IPS-18a (cell line): ENCODE data around the gene SUPV3L1.

ENCODE experiments used
- H3K27ac ChIP-seq: one replicate; pipeline ENCODE4 v1.5.1; 2013; ENCODE audit warnings: low read length
- H3K27me3 ChIP-seq: one replicate; pipeline ENCODE4 v1.6.1; 2013; ENCODE audit warnings: mild to moderate bottlenecking, low read length; ENCODE audit not compliant: control insufficient read depth, insufficient read depth
- H3K36me3 ChIP-seq: one replicate; pipeline ENCODE4 v1.6.1; 2013; ENCODE audit warnings: low read depth, low read length; ENCODE audit not compliant: control insufficient read depth
- H3K4me1 ChIP-seq: one replicate; pipeline ENCODE4 v1.6.1; 2013; ENCODE audit warnings: low read depth, low read length; ENCODE audit not compliant: control insufficient read depth
- H3K4me3 ChIP-seq: one replicate; pipeline ENCODE4 v1.5.1; 2013; ENCODE audit warnings: low read length
- H3K9ac ChIP-seq: one replicate; pipeline ENCODE4 v1.6.1; 2013; ENCODE audit warnings: mild to moderate bottlenecking, low read length, moderate library complexity
- H3K9me3 ChIP-seq: one replicate; pipeline ENCODE4 v1.6.1; 2013; ENCODE audit warnings: low read depth, low read length; ENCODE audit not compliant: control insufficient read depth

The SUPV3L1 gene

DNA sequence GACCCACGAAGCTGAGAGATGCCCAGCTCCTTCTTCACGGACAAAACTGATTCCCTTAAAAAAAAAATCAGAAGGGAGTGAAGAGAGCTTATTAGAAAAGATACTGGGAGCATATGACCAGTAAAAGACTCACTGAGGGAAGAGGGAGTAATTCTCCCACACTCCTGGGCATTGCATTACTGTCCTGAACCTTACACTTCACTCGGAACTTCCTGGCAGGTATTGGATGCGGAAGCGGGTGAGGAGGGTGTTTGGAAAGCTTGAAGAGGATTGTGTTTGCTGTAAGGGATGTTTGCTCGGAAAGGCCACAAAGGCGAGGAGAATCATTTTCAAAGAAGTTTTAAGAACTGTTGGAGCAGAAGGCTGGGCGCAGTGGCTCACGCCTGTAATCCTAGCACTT is 40.5 kb downstream of the SUPV3L1 start:
- no peaks in the 10 kb centered on the region for H3K27me3 ChIP-seq
- H3K4me3 ChIP-seq, result no peak overlapping the region
- H3K36me3 ChIP-seq, result no peaks in the 10 kb centered on the region
- no peaks in the 10 kb centered on the region for H3K9me3 ChIP-seq
- no peak overlapping the region for H3K9ac ChIP-seq
- H3K4me1 ChIP-seq, result peaks cover 5% of the 10 kb centered on the region
- H3K27ac ChIP-seq, result no peak overlapping the region

DNA sequence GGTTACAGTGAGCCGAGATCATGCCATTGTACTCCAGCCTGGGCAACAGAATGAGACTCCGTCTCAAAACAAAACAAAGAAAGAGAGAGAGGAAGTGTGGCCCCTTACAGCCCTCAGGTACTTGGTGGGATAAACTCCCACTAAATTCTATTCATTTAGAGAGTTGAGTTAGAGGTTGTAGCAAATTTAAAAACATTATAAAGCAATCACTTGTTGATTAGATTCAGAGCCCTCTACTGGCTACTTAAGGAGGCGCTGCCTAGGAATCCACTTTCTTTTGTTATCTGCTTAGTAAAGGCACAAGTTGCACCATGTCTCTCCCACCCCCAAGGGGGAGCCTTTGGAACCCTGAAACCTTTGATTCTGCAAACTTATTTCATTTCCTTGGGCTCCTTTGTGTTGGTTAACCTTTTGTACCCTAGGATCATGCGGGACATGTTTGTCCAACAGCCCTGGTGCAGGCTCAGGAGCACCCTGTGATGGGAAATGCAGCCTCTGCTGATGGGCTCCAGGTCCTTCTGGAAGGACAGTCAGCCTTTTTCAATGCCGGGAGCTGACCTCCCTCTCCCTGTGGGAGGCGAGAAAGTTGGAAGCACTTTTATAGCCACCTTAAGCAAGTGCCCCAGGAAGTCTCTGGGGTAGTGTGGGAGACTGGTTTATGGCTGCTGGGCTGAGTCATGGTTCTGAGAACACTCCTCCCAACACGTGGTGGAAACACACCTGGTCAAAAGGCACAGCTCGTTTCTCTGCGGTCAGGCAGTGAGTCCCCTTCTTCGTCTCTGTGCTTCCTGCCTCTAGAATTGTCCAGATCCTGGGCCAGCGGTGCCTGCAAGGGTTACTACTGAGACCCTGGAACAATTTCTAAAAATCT is 42.4 kb downstream of the SUPV3L1 start:
- no peak overlapping the region for H3K4me3 ChIP-seq
- H3K27ac ChIP-seq, result no peak overlapping the region
- no peaks in the 10 kb centered on the region for H3K36me3 ChIP-seq
- no peak overlapping the region for H3K9ac ChIP-seq
- no peaks in the 10 kb centered on the region for H3K9me3 ChIP-seq
- H3K4me1 ChIP-seq, result peaks cover 5% of the 10 kb centered on the region
- no peaks in the 10 kb centered on the region for H3K27me3 ChIP-seq

- Histone ChIP-seq H3K4me1 (peaks cover 5% of the 10 kb centered on the region), H3K9me3 (no peaks in the 10 kb centered on the region), H3K27ac (no peak overlapping the region), H3K36me3 (no peaks in the 10 kb centered on the region), H3K9ac (no peak overlapping the region), H3K27me3 (no peaks in the 10 kb centered on the region), H3K4me3 (no peak overlapping the region)
Observed at GRCh38 chr10:69223028-69223342, 43.0 kb downstream of the SUPV3L1 start.

DNA sequence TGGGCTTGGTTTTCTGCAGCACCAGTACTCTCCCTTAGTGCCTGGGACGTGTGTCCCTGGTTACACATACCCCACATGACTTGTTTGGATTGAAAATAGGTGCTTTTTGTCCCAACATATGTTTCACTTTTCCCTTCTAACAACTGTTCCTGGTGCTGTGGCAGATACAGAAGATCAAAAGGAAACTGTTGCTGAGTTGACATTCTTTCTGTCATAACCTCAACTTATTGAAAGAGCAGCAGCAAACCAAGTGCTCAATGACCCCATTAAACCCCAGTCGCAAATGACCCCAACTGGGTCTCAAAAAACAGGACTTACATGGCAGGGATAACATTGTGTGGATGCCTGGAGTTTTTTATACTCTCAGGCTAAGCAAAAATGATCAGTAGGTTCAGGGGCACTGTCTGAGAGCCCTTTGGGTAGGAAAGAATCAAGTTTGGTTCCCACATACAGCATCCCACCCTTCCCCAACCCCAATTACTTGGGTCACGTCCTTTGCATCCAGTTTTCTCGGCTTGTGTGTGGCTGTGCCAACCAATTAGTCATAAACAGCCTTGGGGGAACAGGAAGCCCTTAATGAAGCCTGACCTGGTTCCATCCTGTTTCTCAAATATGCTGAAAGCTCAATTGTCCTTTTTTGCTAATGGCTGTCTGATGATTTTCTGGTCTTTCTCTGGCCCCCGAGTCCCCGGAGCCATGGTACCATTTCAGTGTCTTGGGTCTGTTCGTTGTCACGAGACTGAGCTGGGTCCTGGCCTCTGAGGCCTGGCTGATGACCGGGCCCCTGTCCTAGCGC is 45.0 kb downstream of the SUPV3L1 start:
- H3K4me3 ChIP-seq, result no peak overlapping the region
- no peaks in the 10 kb centered on the region for H3K36me3 ChIP-seq
- H3K9me3 ChIP-seq, result no peaks in the 10 kb centered on the region
- H3K9ac ChIP-seq, result no peak overlapping the region
- H3K27me3 ChIP-seq, result no peaks in the 10 kb centered on the region
- H3K4me1 ChIP-seq, result peaks cover 5% of the 10 kb centered on the region
- H3K27ac ChIP-seq, result no peak overlapping the region

DNA sequence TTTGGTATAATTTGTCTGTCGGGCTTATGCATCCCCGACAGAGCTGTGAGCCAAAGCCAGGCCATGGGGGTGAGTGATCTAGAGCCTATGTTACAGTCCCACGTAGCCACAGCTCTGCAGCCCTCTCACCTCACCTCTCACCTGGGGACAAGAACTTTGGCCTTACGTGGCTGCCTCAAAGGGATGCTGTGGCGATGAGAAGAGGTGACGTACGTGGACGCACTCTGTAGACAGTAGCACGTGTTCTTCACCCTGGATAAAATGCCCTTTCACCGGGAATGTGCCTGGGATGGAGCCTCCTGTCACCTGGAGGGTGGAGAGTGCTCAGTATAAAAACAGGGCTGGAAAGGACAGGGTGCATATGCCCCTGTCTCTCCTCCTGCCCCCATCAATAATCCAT is 45.6 kb downstream of the SUPV3L1 start:
- no peak overlapping the region for H3K9ac ChIP-seq
- no peaks in the 10 kb centered on the region for H3K9me3 ChIP-seq
- H3K27me3 ChIP-seq, result no peaks in the 10 kb centered on the region
- H3K27ac ChIP-seq, result no peak overlapping the region
- H3K4me1 ChIP-seq, result peaks cover 5% of the 10 kb centered on the region
- H3K4me3 ChIP-seq, result no peak overlapping the region
- no peaks in the 10 kb centered on the region for H3K36me3 ChIP-seq

DNA sequence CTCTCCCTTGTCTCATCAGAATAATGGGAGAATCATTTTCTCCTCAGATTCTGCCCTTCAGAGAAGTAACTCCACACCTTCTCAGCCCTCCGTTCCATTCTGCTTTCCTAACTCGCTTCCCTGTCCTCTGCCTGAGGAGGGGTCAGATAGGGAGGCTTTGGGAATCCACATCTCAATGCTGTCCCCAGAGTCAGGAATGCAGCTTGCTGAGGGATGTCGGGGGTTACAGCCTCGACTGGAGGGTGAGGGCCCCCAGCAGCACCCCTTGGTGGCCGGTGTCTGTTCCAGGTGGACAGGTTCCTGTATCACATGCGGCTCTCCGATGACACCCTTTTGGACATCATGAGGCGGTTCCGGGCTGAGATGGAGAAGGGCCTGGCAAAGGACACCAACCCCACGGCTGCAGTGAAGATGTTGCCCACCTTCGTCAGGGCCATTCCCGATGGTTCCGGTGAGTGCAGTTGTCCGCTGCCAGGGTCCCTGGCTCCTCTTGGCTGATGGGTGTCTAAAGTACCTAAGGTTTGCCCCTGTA is 47.0 kb downstream of the SUPV3L1 start:
- H3K4me1 ChIP-seq, result peaks cover 5% of the 10 kb centered on the region
- no peak overlapping the region for H3K4me3 ChIP-seq
- no peak overlapping the region for H3K27ac ChIP-seq
- H3K9ac ChIP-seq, result no peak overlapping the region
- no peaks in the 10 kb centered on the region for H3K27me3 ChIP-seq
- no peaks in the 10 kb centered on the region for H3K9me3 ChIP-seq
- no peaks in the 10 kb centered on the region for H3K36me3 ChIP-seq

- Histone ChIP-seq H3K36me3 (no peaks in the 10 kb centered on the region), H3K27ac (no peak overlapping the region), H3K4me3 (no peak overlapping the region), H3K9me3 (no peaks in the 10 kb centered on the region), H3K9ac (no peak overlapping the region), H3K27me3 (no peaks in the 10 kb centered on the region), H3K4me1 (no peaks in the 10 kb centered on the region)
Observed at GRCh38 chr10:69228151-69228550, 48.1 kb downstream of the SUPV3L1 start.

DNA sequence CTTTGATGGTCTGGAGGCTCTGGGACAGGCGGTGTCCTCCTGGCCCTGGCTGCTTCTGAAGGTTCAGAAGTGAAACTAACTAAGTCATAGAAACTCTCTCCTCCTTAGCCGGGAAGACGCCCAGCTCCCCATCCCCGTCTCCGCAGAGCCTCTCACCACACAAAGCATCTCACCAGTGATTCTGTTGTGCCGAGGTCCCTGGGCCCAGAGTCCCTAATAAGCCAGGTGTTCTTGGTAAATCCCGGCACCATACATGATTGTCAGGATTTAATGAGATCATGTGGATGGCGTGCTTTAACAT is 49.5 kb downstream of the SUPV3L1 start:
- H3K9me3 ChIP-seq, result no peaks in the 10 kb centered on the region
- H3K4me1 ChIP-seq, result no peaks in the 10 kb centered on the region
- no peaks in the 10 kb centered on the region for H3K27me3 ChIP-seq
- H3K36me3 ChIP-seq, result no peaks in the 10 kb centered on the region
- no peak overlapping the region for H3K4me3 ChIP-seq
- H3K27ac ChIP-seq, result no peak overlapping the region
- H3K9ac ChIP-seq, result no peak overlapping the region

DNA sequence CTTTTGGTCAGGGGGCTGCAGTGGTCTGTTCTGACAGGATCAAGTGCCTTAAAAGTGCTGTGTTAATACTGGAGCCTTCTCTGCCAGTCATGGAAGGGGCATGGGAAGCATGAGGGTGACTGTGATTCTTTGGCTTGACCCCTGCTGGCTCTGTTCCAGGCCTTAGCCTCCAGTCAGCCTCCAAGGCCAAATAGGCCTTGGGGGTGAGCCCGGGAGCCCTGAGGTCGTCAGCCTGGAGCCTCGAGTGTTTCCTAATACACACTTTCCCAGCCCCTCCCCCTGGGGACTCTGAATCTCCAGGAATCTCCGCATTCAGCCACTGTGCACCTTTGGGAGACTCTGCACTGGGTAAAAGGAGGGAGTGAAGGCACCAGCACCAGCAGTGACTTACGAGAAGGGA is 50.1 kb downstream of the SUPV3L1 start:
- H3K9ac ChIP-seq, result no peak overlapping the region
- H3K4me1 ChIP-seq, result no peaks in the 10 kb centered on the region
- H3K27ac ChIP-seq, result no peak overlapping the region

DNA sequence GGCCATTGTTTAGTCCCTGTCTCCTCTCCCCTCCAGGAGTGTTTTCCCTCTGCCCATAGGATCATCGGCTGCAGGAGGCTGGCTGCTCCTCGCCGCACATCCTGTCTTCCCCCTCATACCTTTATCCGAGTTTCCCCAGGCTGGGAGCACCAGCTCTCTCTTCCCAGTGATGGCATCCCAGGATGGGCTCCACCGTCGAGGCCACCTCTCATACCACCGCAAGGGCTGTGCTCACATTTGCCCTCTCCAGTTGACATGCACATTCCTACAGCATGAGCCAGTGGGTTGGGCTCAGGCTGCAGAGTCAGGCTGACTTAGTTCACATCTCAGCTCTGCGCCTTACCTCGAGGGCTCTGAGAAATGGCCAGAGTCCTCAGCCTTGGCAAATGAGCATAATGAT is 52.2 kb downstream of the SUPV3L1 start:
- Histone ChIP-seq H3K36me3 (no peaks in the 10 kb centered on the region), H3K27ac (no peak overlapping the region), H3K9me3 (no peaks in the 10 kb centered on the region), H3K4me3 (no peak overlapping the region), H3K9ac (no peak overlapping the region), H3K4me1 (no peaks in the 10 kb centered on the region), H3K27me3 (no peaks in the 10 kb centered on the region)

More for the DNA sequence above, 50.1 kb downstream of the SUPV3L1 start:
- Histone ChIP-seq H3K4me3 (no peak overlapping the region), H3K9me3 (no peaks in the 10 kb centered on the region), H3K27me3 (no peaks in the 10 kb centered on the region), H3K36me3 (no peaks in the 10 kb centered on the region)

DNA sequence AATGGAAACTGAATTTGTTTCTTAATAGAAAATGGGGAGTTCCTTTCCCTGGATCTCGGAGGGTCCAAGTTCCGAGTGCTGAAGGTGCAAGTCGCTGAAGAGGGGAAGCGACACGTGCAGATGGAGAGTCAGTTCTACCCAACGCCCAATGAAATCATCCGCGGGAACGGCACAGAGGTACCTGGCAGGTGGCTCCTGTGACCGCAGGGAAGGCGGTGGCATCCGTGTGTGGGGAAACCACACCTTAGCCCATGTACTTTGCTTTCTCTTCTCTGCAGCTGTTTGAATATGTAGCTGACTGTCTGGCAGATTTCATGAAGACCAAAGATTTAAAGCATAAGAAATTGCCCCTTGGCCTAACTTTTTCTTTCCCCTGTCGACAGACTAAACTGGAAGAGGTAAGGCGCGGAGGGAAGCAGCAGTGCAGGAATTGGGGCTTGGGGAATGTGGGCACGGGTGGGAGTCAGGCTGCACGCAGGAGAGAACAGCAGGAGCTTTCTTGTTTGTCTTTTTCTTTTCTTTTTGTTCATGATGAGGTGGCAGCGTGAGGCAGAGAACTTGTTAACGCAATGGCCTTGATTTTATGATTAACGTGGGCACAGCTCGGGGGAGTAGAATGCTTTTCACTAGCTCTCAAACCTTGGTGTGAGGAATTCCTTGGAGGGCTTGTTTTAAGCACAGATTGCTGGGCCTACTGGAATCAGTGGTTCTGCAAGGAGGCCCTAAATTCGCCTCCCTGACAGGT is 52.9 kb downstream of the SUPV3L1 start:
- Histone ChIP-seq H3K9ac (no peak overlapping the region), H3K27me3 (no peaks in the 10 kb centered on the region), H3K4me1 (peaks cover 2% of the 10 kb centered on the region), H3K9me3 (no peaks in the 10 kb centered on the region), H3K36me3 (no peaks in the 10 kb centered on the region), H3K27ac (no peak overlapping the region), H3K4me3 (no peak overlapping the region)
